Kidney epithelial cell (primary cell): ENCODE data around the gene SNX12. TPM values are rescaled to one million over a fixed set of nuclear protein-coding genes. Genes with fewer than 3 reads are reported as not detected.
A peak's percentile ranks its signal among the peaks of the same experiment; 100 is the strongest.
"Not testable (repeated sequence)": the region's sequence is repeated elsewhere in the genome, so short reads cannot be mapped to it uniquely, and the experiment has no call there.

ENCODE experiments used
- DNase-seq: peaks from one replicate; pipeline ENCODE4 v3.0.0-alpha.2; 2010; ENCODE audit warnings: low read depth
- H3K27me3 ChIP-seq: 2 replicates; pipeline ENCODE4 v1.6.0; 2011; ENCODE audit warnings: low read length; ENCODE audit not compliant: control insufficient read depth, insufficient read depth
- H3K36me3 ChIP-seq: 2 replicates; pipeline ENCODE4 v1.5.1; 2011; ENCODE audit warnings: low read length; ENCODE audit not compliant: control insufficient read depth, insufficient read depth
- H3K4me3 ChIP-seq: 2 replicates; pipeline ENCODE4 v1.5.1; 2011; ENCODE audit warnings: low read depth, mild to moderate bottlenecking, control low read depth, low read length
- CTCF ChIP-seq: IDR thresholded peaks from 2 replicates; pipeline ENCODE4 v1.5.1; 2011; ENCODE audit warnings: mild to moderate bottlenecking, moderate library complexity, low read length, control low read depth, inconsistent platforms; ENCODE audit not compliant: insufficient read depth, poor library complexity, severe bottlenecking
- total RNA-seq: library from RNA; depleted of rRNA; stranded (reverse); fragments of >200 nt; gene quantifications from 2 replicates; pipeline ENCODE4 v1.2.3, GENCODE V29; 2015

SNX12 gene
- total RNA-seq, 1 donor from 2014 or later: 95.8 TPM

GRCh38 chrX:71057848-71058530 is 10.1 kb downstream of the SNX12 start:
- DNase-seq: no peak
- Histone ChIP-seq H3K4me3 (no peak overlapping the region), H3K27me3 (no peaks in the 10 kb centered on the region), H3K36me3 (no peaks in the 10 kb centered on the region)
- no peak for TF ChIP-seq CTCF

- DNase-seq: no peak
- H3K36me3 ChIP-seq: no peaks in the 10 kb centered on the region
- no peak for TF ChIP-seq CTCF
- H3K4me3 ChIP-seq: no peak overlapping the region
- H3K27me3 ChIP-seq: no peaks in the 10 kb centered on the region
Measured at GRCh38 chrX:71056867-71057266, 11.3 kb downstream of the SNX12 start.

- TF ChIP-seq CTCF: no peak
- Histone ChIP-seq H3K36me3 (no peaks in the 10 kb centered on the region), H3K27me3 (no peaks in the 10 kb centered on the region), H3K4me3 (peak overlapping the region; percentile 20)
- DNase-seq: peak; percentile 9
Measured at GRCh38 chrX:71053217-71053621, 14.9 kb downstream of the SNX12 start.

- H3K27me3 ChIP-seq: no peaks in the 10 kb centered on the region
- TF ChIP-seq CTCF: no peak
- DNase-seq: no peak
- peak overlapping the region; percentile 20 for H3K4me3 ChIP-seq
- H3K36me3 ChIP-seq: no peaks in the 10 kb centered on the region
Measured at GRCh38 chrX:71052721-71053120, 15.4 kb downstream of the SNX12 start.

- not testable (repeated sequence) for H3K4me3 ChIP-seq, H3K27me3 ChIP-seq, H3K36me3 ChIP-seq, DNase-seq
Measured at GRCh38 chrX:71047891-71048290, 20.2 kb downstream of the SNX12 start.

- TF ChIP-seq CTCF: no peak
Measured at GRCh38 chrX:71017396-71017939, 50.7 kb downstream of the SNX12 start.

More at GRCh38 chrX:71017396-71017939, 50.7 kb downstream of the SNX12 start:
- Histone ChIP-seq H3K27me3 (no peaks in the 10 kb centered on the region), H3K36me3 (no peaks in the 10 kb centered on the region), H3K4me3 (no peak overlapping the region)
- DNase-seq: no peak

Other genes with a start within 250 kb of the SNX12 start
- not detected in 2 replicates for gene TEX11, start 159.6 kb downstream of the SNX12 start, total RNA-seq
- gene SLC7A3, start 137.2 kb downstream of the SNX12 start, total RNA-seq: 0.54 and 1.5 TPM in 2 replicates
- gene FOXO4, start 27.5 kb upstream of the SNX12 start, total RNA-seq: 3.9 and 4.5 TPM in 2 replicates
- not detected in 2 replicates for gene CXorf65, start 38.4 kb upstream of the SNX12 start, total RNA-seq
- 0.08 TPM in 1 of 2 replicates, not detected in the other for gene IL2RG, start 43.2 kb upstream of the SNX12 start, total RNA-seq
- gene MED12, start 50.3 kb upstream of the SNX12 start, total RNA-seq: 20.3 and 25.3 TPM in 2 replicates
- 0.13 and 0.34 TPM in 2 replicates for gene NLGN3, start 76.5 kb upstream of the SNX12 start, total RNA-seq
- gene GJB1, start 154.9 kb upstream of the SNX12 start, total RNA-seq: not detected in 2 replicates
- 11.0 and 16.7 TPM in 2 replicates for gene ZMYM3, start 185.8 kb upstream of the SNX12 start, total RNA-seq
- 353 and 411 TPM in 2 replicates for gene NONO, start 215.3 kb upstream of the SNX12 start, total RNA-seq
- 1.1 and 1.7 TPM in 2 replicates for gene ITGB1BP2, start 233.4 kb upstream of the SNX12 start, total RNA-seq